Measurements from ENCODE around the gene SNX14. TPM values are rescaled to one million over a fixed set of nuclear protein-coding genes. Genes with fewer than 3 reads are reported as not detected.

Gene SNX14
- polyA plus RNA-seq, 1 of the 3 experiments (the other 2 are of a cell fraction) = 40.4 TPM

DNA sequence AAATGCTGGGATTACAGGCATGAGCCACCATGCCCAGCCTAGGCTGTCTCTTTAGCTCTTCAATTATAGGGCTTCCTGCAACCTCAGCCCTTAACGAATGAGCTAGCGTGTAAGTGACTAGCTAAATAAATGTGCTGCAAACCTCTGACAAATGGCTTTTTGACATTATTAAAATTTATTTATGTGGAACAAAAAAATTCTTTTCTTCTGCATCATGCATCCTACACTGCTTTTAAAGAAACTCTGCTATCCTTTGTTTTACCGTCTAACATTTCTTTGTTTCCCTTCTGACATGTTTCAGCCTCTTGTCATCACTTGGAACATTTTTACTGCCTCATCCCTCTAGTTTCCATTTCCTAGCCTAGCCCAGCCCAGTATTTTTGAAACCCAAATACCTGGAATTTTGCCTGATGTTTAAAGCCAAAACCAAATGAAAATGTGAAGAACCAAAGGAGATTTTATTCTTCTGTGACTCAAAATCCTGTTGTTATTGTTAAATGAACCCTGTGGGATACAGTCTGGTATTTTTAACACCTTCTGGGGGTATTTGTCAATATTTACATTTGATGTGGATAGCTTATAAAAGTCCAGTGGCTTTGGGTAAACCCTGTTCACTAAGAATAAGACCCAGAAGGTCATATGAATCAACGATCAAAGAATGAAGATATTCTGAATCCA lies 134.3 kb downstream of the SNX14 start:
- ChIA-PET POLR2A (no interaction called here), CTCF (interaction anchor here (0.8 to 1.4 kb wide), 3 partner anchors 9 to 24 kb away, joined by 4 read pairs; no protein-coding TSS in a partner anchor)
- no peak overlapping the region; a peak in 1 of 4 replicates for H3K4me3 ChIP-seq (ENCODE audit: low read depth in 2 of 2, low read length in 1 of 2)
- H4K20me1 ChIP-seq (ENCODE audit: insufficient read depth) = peaks cover 4% of the 10 kb centered on the region; the same call in 1 of the 2 replicates
- 3% methylated on average over 4 of the region's 4 CpGs for WGBS (ENCODE audit: low lambda C conversion rate)
- no peaks in the 10 kb centered on the region for H3K27me3 ChIP-seq (ENCODE audit: insufficient read depth)
- H3K9me2 ChIP-seq = no peaks in the 10 kb centered on the region
- peaks cover 93% of the 10 kb centered on the region for H3F3A ChIP-seq (replicated peaks; ENCODE audit: insufficient read depth)
- no peak for TF ChIP-seq CHD2 (IDR thresholded peaks at IDR 0.05; ENCODE audit: low read length, partially characterized antibody)
- TF ChIP-seq RXRA (IDR thresholded peaks at IDR 0.05; ENCODE audit: borderline replicate concordance, low read depth) = peak; percentile 75
- TF ChIP-seq, protein P1, sequence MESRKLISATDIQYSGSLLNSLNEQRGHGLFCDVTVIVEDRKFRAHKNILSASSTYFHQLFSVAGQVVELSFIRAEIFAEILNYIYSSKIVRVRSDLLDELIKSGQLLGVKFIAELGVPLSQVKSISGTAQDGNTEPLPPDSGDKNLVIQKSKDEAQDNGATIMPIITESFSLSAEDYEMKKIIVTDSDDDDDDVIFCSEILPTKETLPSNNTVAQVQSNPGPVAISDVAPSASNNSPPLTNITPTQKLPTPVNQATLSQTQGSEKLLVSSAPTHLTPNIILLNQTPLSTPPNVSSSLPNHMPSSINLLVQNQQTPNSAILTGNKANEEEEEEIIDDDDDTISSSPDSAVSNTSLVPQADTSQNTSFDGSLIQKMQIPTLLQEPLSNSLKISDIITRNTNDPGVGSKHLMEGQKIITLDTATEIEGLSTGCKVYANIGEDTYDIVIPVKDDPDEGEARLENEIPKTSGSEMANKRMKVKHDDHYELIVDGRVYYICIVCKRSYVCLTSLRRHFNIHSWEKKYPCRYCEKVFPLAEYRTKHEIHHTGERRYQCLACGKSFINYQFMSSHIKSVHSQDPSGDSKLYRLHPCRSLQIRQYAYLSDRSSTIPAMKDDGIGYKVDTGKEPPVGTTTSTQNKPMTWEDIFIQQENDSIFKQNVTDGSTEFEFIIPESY (IDR thresholded peaks at IDR 0.05; ENCODE audit: borderline replicate concordance, low read depth) = peak; percentile 60; the same call in 1 of the 2 replicates
- TF ChIP-seq MEF2A (IDR thresholded peaks at IDR 0.05; ENCODE audit: borderline replicate concordance, low read depth) = 0 out of 2 replicates have a peak, but pooled peaks have one; percentile 59
- TF ChIP-seq, protein P2, sequence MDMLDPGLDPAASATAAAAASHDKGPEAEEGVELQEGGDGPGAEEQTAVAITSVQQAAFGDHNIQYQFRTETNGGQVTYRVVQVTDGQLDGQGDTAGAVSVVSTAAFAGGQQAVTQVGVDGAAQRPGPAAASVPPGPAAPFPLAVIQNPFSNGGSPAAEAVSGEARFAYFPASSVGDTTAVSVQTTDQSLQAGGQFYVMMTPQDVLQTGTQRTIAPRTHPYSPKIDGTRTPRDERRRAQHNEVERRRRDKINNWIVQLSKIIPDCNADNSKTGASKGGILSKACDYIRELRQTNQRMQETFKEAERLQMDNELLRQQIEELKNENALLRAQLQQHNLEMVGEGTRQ (IDR thresholded peaks at IDR 0.05; ENCODE audit: borderline replicate concordance, low read depth, low read length) = no peak
- peak; percentile 92 for TF ChIP-seq JUND (IDR thresholded peaks at IDR 0.05)
- TF ChIP-seq RFX5 (IDR thresholded peaks at IDR 0.05; ENCODE audit: low read length) = no peak
- 0 out of 2 replicates have a peak, but pooled peaks have one; percentile 14 for TF ChIP-seq TAF1 (IDR thresholded peaks at IDR 0.05; ENCODE audit: borderline replicate concordance, low read depth, low read length)
- TF ChIP-seq FOSL2 (IDR thresholded peaks at IDR 0.05; ENCODE audit: borderline replicate concordance, low read depth) = peak; percentile 68; the same call in 1 of the 2 replicates
- TF ChIP-seq TEAD4 (IDR thresholded peaks at IDR 0.05; ENCODE audit: borderline replicate concordance, insufficient read depth) = peak; percentile 91
- TF ChIP-seq EP300 (IDR thresholded peaks at IDR 0.05; ENCODE audit: borderline replicate concordance in 1 of 2, low read depth in 1 of 2, low read length in 1 of 2) = peak in 1 of 2 experiments; percentile 92; a peak in 2 of 4 replicates
- TF ChIP-seq TCF12 (IDR thresholded peaks at IDR 0.05) = peak; percentile 93
- no peak for TF ChIP-seq GATA2 (CRISPR knock-in tag; IDR thresholded peaks at IDR 0.05)
- TF ChIP-seq FOXM1 (IDR thresholded peaks at IDR 0.05; ENCODE audit: low read depth) = peak; percentile 76
- no peak for TF ChIP-seq RAD21 (IDR thresholded peaks at IDR 0.05; ENCODE audit: low read length)
- TF ChIP-seq SIN3A (IDR thresholded peaks at IDR 0.05; ENCODE audit: borderline replicate concordance, low read depth, low read length) = peak; percentile 59; the same call in 1 of the 2 replicates
- peak; percentile 89 for TF ChIP-seq NFIC (IDR thresholded peaks at IDR 0.05; ENCODE audit: borderline replicate concordance)
- TF ChIP-seq, protein P3, sequence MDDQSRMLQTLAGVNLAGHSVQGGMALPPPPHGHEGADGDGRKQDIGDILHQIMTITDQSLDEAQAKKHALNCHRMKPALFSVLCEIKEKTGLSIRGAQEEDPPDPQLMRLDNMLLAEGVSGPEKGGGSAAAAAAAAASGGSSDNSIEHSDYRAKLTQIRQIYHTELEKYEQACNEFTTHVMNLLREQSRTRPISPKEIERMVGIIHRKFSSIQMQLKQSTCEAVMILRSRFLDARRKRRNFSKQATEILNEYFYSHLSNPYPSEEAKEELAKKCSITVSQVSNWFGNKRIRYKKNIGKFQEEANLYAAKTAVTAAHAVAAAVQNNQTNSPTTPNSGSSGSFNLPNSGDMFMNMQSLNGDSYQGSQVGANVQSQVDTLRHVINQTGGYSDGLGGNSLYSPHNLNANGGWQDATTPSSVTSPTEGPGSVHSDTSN (IDR thresholded peaks at IDR 0.05) = peak; percentile 93
- no peaks in the 10 kb centered on the region for H3K9me3 ChIP-seq
- H3K27ac ChIP-seq (ENCODE audit: low read depth in 2 of 2, low read length in 1 of 2) = peak overlapping the region; percentile 88 to 100; a peak in 3 of 4 replicates
- H3K4me1 ChIP-seq (ENCODE audit: control insufficient read depth in 1 of 2, insufficient read depth in 2 of 2, low read depth in 1 of 2, low read length in 1 of 2) = peaks cover 9 to 83% of the 10 kb centered on the region in 2 experiments
- peak overlapping the region; percentile 92 for H3K9ac ChIP-seq
- H3K79me2 ChIP-seq (ENCODE audit: insufficient read depth) = peaks cover 85% of the 10 kb centered on the region
- H2AFZ ChIP-seq (ENCODE audit: low read depth) = no peak overlapping the region
- H3K36me3 ChIP-seq (replicated peaks in 1 of 2; ENCODE audit: control insufficient read depth in 1 of 2, insufficient read depth in 2 of 2, low read length in 1 of 2) = peaks cover 10 to 16% of the 10 kb centered on the region in 2 experiments
- DNase-seq = no peak
- H3K4me2 ChIP-seq = peak overlapping the region; percentile 92

Measured in SK-N-SH (cell line).